Neuron (in vitro differentiated cells): ENCODE data around the gene RAD51B.

Experiments
- H2AFZ ChIP-seq: one replicate; pipeline ENCODE4 v1.6.1; 2013; ENCODE audit warnings: low read depth, mild to moderate bottlenecking, inconsistent platforms, low read length, moderate library complexity
- H3K27me3 ChIP-seq: one replicate; pipeline ENCODE4 v1.6.1; 2013; ENCODE audit warnings: low read length; ENCODE audit not compliant: insufficient read depth
- H3K36me3 ChIP-seq: one replicate; pipeline ENCODE4 v1.6.1; 2013; ENCODE audit warnings: low read length; ENCODE audit not compliant: insufficient read depth
- H3K4me1 ChIP-seq: one replicate; pipeline ENCODE4 v1.6.1; 2013; ENCODE audit warnings: low read length; ENCODE audit not compliant: insufficient read depth
- H3K4me3 ChIP-seq: 2 replicates; pipeline ENCODE4 v1.5.1; 2013; ENCODE audit warnings: mild to moderate bottlenecking, low read length, moderate library complexity
- H3K9me3 ChIP-seq: one replicate; pipeline ENCODE4 v1.6.1; 2013; ENCODE audit warnings: low read length

Gene RAD51B

DNA sequence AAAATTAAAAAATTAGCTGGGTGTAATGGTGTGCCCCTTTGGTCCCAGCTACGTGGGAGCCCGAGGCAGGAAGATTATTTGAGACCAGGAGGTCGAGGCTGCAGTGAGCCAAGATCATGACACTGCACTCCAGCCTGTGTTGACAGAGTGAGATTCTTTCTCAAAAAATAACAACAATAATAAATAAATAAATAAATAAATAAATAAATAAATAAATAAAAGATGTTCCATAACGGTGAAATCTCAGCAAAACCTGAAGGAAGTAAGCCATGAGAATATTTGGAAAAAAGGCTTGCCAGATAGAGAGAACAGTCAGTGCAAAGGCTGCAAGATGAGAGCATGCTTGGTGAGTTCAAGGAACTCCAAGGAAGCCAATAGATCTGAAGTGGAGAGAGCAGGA is 176.7 kb downstream of the RAD51B start:
- Histone ChIP-seq H3K36me3 (no peaks in the 10 kb centered on the region), H3K27me3 (no peaks in the 10 kb centered on the region), H2AFZ (no peak overlapping the region), H3K4me1 (no peaks in the 10 kb centered on the region), H3K4me3 (no peak overlapping the region), H3K9me3 (peaks cover 2% of the 10 kb centered on the region)

GRCh38 chr14:67998834-67999233 is 179.3 kb downstream of the RAD51B start:
- Histone ChIP-seq H3K4me3 (no peak overlapping the region), H3K36me3 (no peaks in the 10 kb centered on the region), H3K4me1 (no peaks in the 10 kb centered on the region), H2AFZ (no peak overlapping the region), H3K27me3 (no peaks in the 10 kb centered on the region), H3K9me3 (no peaks in the 10 kb centered on the region)

GRCh38 chr14:67999290-67999689 is 179.7 kb downstream of the RAD51B start:
- H3K27me3 ChIP-seq = no peaks in the 10 kb centered on the region
- no peaks in the 10 kb centered on the region for H3K4me1 ChIP-seq
- H3K4me3 ChIP-seq = no peak overlapping the region
- no peak overlapping the region for H2AFZ ChIP-seq
- H3K36me3 ChIP-seq = no peaks in the 10 kb centered on the region
- H3K9me3 ChIP-seq = no peaks in the 10 kb centered on the region

DNA sequence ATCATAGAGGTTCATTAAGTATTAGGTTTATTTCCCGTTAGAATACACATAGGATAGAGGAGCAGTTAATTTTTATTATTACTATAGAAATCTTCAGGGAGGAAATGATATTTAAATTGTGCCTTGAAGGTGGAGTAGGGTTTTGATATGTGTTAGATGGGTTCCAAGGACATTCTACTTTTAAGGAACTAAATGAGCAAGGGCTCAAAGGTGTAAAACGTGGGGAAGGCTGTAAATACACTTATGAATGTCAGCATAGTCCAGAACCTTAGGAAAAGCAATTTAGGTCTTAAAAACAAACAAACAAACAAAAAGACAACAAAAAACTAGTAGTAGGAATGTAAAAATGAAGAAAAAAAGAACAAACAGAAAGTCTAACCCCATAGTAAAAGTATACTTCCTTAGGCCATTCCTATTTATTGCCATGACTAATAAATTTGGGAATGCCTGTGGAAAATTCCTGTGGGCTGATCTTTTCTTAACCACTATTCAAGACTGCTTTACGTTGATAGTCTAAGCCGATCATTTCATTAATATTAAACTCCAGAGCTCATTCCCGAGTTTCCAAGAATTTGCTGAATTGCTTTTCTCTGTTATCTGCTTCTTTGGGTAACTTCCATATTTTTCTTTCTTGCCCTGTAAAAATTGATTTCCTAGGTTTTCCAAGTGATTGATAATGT is 180.3 kb downstream of the RAD51B start:
- H3K27me3 ChIP-seq = no peaks in the 10 kb centered on the region
- H3K4me1 ChIP-seq = no peaks in the 10 kb centered on the region
- H3K36me3 ChIP-seq = no peaks in the 10 kb centered on the region
- no peak overlapping the region for H2AFZ ChIP-seq
- no peaks in the 10 kb centered on the region for H3K9me3 ChIP-seq
- no peak overlapping the region for H3K4me3 ChIP-seq

DNA sequence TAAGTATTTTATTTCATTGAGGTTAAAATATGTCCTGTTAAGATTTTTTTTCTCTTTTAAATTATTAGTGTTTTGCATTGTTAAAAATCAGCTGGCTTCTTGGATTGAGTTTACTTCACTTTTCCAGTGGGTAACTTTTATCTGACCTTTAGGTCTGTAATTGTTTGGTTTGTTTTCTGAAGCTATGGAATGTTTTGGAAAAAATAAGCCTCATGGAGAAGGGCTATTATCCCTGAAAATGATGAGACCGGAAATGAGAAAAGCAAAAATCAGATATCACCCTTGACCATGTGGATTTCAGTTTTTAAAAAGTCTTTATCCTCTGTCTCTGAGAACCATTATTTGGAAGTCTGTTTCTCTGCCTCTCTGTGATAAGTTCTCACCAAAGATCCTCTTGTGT is 180.9 kb downstream of the RAD51B start:
- Histone ChIP-seq H3K4me3 (no peak overlapping the region), H2AFZ (no peak overlapping the region), H3K27me3 (no peaks in the 10 kb centered on the region), H3K9me3 (no peaks in the 10 kb centered on the region), H3K36me3 (no peaks in the 10 kb centered on the region), H3K4me1 (no peaks in the 10 kb centered on the region)

- Histone ChIP-seq H3K9me3 (no peaks in the 10 kb centered on the region), H3K36me3 (no peaks in the 10 kb centered on the region), H2AFZ (no peak overlapping the region), H3K4me1 (peaks cover 11% of the 10 kb centered on the region), H3K4me3 (no peak overlapping the region), H3K27me3 (no peaks in the 10 kb centered on the region)
Observed at GRCh38 chr14:68008491-68008890, 188.9 kb downstream of the RAD51B start.

DNA sequence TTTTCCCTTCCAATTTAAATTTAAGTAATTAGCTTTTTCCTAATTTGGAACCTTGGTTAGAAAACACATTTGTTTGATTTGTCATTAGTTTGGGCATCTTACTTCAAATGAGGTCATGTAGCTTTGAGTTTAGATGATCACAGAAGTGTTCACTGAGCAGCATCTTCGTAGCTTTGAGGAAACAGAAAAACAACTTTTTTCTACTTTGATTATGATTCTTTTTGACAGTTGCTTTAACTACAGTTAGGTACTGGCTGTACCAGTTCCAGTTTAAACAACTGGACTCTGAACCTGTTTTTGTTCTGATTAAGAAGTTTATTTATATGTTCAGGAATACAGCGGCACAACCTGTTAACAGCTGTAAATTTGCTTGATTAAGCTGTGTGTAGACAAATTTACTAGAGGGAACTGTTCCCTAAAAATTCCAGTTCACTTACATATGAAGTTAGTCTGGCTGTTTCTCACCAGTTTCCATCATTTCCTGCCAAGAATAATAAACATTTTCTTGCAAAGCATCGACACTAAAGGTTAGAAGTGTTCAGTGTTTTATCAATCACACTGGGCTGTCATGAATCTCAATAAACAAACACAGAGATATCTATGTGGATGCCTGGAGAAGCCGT is 191.9 kb downstream of the RAD51B start:
- Histone ChIP-seq H2AFZ (no peak overlapping the region), H3K9me3 (no peaks in the 10 kb centered on the region), H3K36me3 (no peaks in the 10 kb centered on the region), H3K4me1 (peaks cover 11% of the 10 kb centered on the region), H3K27me3 (no peaks in the 10 kb centered on the region), H3K4me3 (no peak overlapping the region)

GRCh38 chr14:68012871-68013270 is 193.3 kb downstream of the RAD51B start:
- Histone ChIP-seq H2AFZ (no peak overlapping the region), H3K4me3 (no peak overlapping the region), H3K4me1 (peaks cover 11% of the 10 kb centered on the region), H3K27me3 (no peaks in the 10 kb centered on the region), H3K9me3 (no peaks in the 10 kb centered on the region), H3K36me3 (no peaks in the 10 kb centered on the region)

DNA sequence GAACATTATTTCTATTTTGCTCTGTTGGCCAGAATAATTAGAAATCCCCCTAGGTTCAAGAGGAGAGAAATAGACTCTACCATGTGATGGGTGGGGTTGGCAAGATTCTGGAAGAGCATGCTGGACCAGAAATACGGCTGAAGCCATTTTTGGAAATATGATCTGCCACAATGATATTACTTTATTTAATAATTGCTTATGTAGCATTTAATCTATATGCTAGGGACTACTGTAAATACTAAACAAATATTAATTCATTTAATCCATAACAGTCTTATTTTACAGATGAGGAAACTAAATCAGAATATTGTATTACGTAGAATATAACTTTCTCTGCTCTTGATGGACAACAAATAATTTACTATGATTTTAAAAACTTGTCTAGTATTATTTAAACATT is 193.7 kb downstream of the RAD51B start:
- no peak overlapping the region for H2AFZ ChIP-seq
- no peaks in the 10 kb centered on the region for H3K36me3 ChIP-seq
- H3K9me3 ChIP-seq = no peaks in the 10 kb centered on the region
- no peaks in the 10 kb centered on the region for H3K27me3 ChIP-seq
- peaks cover 11% of the 10 kb centered on the region for H3K4me1 ChIP-seq
- H3K4me3 ChIP-seq = no peak overlapping the region

DNA sequence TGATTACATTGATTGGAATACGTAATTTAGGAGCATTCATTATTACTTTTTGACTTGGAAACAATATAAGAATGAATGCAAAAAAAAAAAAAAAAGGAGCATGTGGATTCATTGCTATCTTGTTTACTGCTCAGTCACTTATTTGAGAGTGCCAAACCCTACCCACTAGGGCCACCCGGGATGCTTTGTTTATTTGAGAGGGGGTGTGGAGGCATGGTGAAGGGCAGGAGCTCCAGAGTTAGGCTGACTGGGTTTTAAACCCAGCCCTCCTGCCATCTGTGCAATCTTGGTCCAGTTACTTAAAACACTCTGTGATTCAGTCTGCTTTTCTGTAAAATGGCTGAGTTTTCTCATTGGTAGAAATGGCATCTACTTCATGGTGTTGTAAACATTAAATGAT is 195.2 kb downstream of the RAD51B start:
- Histone ChIP-seq H3K4me1 (peaks cover 11% of the 10 kb centered on the region), H3K27me3 (no peaks in the 10 kb centered on the region), H3K9me3 (no peaks in the 10 kb centered on the region), H3K4me3 (no peak overlapping the region), H3K36me3 (no peaks in the 10 kb centered on the region), H2AFZ (no peak overlapping the region)

DNA sequence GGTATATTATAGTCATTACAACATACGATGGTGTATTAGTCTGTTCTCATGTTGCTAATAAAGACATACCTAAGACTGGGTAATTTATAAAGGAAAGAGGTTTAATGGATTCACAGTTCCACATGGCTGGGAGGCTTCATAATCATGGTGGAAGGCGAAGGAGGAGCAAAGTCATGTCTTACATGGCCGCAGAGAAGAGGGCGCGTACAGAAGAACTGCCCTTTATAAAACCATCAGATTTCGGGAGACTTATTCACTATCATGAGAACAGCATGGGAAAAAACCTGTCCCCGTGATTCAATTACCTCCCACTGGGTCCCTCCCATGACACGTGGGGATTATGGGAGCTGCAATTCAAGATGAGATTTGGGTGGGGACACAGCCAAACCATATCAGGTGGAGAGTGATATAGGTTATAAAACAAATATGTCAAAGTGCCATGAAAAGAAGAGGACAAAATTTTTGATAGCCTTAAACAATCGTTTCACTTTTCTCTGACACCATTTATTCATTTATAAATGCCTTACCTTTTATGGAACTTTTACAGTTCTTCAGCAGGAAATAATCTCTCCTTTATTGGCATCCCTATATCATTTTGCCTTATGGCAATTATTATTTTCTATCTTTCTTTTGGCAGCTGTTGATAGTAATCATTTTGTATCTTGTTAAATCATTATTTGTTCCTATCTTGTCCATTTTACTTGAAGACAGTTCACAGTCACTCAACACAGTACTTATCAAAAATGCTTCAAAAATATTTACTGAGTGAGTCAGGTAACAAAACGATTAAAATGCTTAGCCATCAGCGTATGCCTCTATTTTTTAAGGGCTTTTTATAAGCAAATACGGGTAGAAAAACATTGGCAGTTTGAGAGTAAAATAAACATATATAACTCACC is 196.0 kb downstream of the RAD51B start:
- Histone ChIP-seq H3K4me1 (peaks cover 11% of the 10 kb centered on the region), H3K4me3 (no peak overlapping the region), H3K36me3 (no peaks in the 10 kb centered on the region), H3K9me3 (no peaks in the 10 kb centered on the region), H3K27me3 (no peaks in the 10 kb centered on the region), H2AFZ (no peak overlapping the region)

DNA sequence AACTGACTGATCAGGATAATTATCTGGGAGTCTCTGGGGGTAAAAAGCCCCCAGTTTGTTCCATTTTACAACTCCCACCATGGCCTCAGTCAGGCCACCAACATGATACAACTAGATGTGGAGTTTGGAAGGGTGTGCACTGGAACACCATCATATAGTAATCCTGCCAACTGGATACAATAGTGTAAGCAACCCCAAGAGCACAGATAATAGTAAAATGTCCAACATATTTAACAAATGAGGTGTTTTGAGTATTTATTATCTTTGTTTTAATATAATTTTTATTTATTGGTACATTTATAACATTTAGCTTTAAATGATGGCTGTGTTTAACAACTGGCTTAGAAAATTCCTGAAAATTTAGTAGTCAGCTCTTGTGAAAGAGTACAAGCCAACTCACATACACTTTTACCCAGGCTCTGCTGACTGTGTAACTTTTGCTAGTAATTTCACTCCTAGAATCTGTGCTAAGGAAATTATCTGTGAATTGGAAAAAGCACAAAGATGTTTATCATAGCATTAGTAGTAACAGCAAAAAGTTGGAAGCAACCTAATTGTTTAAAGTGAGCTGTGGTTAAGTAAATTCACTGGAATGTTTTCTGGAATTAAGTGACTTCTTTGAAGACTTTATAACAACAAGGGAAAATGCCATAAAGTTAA is 196.8 kb downstream of the RAD51B start:
- no peaks in the 10 kb centered on the region for H3K9me3 ChIP-seq
- peaks cover 11% of the 10 kb centered on the region for H3K4me1 ChIP-seq
- H3K4me3 ChIP-seq = no peak overlapping the region
- no peaks in the 10 kb centered on the region for H3K36me3 ChIP-seq
- no peak overlapping the region for H2AFZ ChIP-seq
- no peaks in the 10 kb centered on the region for H3K27me3 ChIP-seq

- no peaks in the 10 kb centered on the region for H3K4me1 ChIP-seq
- no peak overlapping the region for H2AFZ ChIP-seq
- H3K9me3 ChIP-seq = peaks cover 3% of the 10 kb centered on the region
- no peak overlapping the region for H3K4me3 ChIP-seq
- no peaks in the 10 kb centered on the region for H3K36me3 ChIP-seq
- no peaks in the 10 kb centered on the region for H3K27me3 ChIP-seq
Observed at GRCh38 chr14:68018598-68018997, 199.0 kb downstream of the RAD51B start.
